ENCODE data around the gene VAC14.
A peak's percentile ranks its signal among the peaks of the same experiment; 100 is the strongest.

DNA sequence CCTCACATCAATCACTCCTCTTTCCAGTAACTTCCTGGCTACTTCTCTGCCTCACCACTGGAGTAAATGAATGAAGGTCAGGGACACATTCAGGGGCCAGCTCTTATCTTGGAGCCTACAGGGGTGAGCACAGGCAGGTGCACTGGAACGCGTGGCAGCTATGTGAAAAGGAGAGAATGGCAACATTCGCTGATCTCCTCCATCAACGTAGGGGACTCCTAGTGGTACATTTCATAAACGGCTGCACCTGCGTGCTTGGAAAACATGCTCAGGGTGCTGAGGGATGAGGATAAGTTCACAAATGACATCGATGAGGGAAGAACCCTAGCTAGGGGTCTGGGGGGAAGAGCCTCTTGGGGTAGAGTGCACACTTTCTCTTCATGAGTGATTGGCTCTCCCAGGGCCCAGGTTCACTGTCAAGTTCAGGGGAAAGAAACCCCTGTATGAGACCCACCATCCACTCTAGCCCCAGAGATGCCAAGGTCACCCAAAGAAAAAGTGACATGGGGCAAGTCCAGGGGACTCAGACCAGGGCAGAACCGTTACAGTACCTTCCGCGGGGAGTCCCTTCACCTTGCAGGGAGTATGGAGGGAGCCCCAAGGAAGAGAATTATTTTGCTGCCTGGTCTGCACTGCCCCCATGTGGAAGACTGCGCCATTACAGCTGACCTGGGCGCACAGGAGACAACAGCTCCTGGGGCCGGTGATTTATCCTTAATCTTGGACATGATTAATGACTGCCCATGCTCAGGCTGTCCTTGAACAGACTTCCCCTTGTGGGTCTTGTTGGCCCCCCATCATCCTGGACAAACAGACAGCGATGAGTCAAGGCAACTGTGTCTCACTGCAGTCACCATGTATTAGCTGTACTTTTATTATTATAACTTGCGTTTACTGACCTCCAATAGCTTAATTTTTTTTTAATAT, 30.1 kb downstream of the VAC14 start:
- TF ChIP-seq, protein P1, sequence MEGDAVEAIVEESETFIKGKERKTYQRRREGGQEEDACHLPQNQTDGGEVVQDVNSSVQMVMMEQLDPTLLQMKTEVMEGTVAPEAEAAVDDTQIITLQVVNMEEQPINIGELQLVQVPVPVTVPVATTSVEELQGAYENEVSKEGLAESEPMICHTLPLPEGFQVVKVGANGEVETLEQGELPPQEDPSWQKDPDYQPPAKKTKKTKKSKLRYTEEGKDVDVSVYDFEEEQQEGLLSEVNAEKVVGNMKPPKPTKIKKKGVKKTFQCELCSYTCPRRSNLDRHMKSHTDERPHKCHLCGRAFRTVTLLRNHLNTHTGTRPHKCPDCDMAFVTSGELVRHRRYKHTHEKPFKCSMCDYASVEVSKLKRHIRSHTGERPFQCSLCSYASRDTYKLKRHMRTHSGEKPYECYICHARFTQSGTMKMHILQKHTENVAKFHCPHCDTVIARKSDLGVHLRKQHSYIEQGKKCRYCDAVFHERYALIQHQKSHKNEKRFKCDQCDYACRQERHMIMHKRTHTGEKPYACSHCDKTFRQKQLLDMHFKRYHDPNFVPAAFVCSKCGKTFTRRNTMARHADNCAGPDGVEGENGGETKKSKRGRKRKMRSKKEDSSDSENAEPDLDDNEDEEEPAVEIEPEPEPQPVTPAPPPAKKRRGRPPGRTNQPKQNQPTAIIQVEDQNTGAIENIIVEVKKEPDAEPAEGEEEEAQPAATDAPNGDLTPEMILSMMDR (conservative IDR thresholded peaks at IDR 0.05 in 1 of 2, IDR thresholded peaks at IDR 0.05 in 1 of 2; ENCODE audit: extremely low read depth in 1 of 2, insufficient read depth in 1 of 2, low read depth in 1 of 2, low read length in 2 of 2): peak; percentile 96 to 97
- TF ChIP-seq EZH2 (IDR thresholded peaks at IDR 0.05; ENCODE audit: borderline replicate concordance, low read length): no peak
